Fibroblast of villous mesenchyme (primary cell): ENCODE results near the gene SULT4A1. TPM values are rescaled to one million over a fixed set of nuclear protein-coding genes. Genes with fewer than 3 reads are reported as not detected.
A peak's percentile ranks its signal among the peaks of the same experiment; 100 is the strongest.

Experiments used
- DNase-seq: peaks from one replicate; pipeline ENCODE4 v3.0.0-alpha.2; 2010; ENCODE audit warnings: low read depth
- H3K4me3 ChIP-seq: 2 replicates; pipeline ENCODE4 v1.5.1; 2011; ENCODE audit warnings: low read depth, mild to moderate bottlenecking, low read length
- total RNA-seq: library from RNA; depleted of rRNA; stranded (reverse); fragments of >200 nt; gene quantifications from 2 replicates; pipeline ENCODE4 v1.2.3, GENCODE V29; 2012
- TF ChIP-seq, protein P1 (sequence below): IDR thresholded peaks from 2 replicates; pipeline ENCODE4 v1.5.1; 2012; ENCODE audit warnings: low read depth, mild to moderate bottlenecking, low read length; ENCODE audit not compliant: insufficient read depth

SULT4A1 gene
- total RNA-seq, 1 donor: not detected

- TF ChIP-seq, protein P1, sequence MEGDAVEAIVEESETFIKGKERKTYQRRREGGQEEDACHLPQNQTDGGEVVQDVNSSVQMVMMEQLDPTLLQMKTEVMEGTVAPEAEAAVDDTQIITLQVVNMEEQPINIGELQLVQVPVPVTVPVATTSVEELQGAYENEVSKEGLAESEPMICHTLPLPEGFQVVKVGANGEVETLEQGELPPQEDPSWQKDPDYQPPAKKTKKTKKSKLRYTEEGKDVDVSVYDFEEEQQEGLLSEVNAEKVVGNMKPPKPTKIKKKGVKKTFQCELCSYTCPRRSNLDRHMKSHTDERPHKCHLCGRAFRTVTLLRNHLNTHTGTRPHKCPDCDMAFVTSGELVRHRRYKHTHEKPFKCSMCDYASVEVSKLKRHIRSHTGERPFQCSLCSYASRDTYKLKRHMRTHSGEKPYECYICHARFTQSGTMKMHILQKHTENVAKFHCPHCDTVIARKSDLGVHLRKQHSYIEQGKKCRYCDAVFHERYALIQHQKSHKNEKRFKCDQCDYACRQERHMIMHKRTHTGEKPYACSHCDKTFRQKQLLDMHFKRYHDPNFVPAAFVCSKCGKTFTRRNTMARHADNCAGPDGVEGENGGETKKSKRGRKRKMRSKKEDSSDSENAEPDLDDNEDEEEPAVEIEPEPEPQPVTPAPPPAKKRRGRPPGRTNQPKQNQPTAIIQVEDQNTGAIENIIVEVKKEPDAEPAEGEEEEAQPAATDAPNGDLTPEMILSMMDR: no peak
These were observed 50.0 kb downstream of the SULT4A1 start, which contains the start of gene EFCAB6 for GRCh38 chr22:43812149-43812842. Gene EFCAB6, minus strand, starts transcription at chr22:43812305. Its CDS starts 29,987 bp downstream, at chr22:43782318.

GRCh38 chr22:43811777-43812148 is 50.5 kb downstream of the SULT4A1 start:
- H3K4me3 ChIP-seq: peak overlapping the region; percentile 73
- TF ChIP-seq, protein P1: no peak
- DNase-seq: peak; percentile 80

More at GRCh38 chr22:43812149-43812842, 50.0 kb downstream of the SULT4A1 start, which contains the start of gene EFCAB6:
- peak within 1 kb of the TSS; percentile 73 for H3K4me3 ChIP-seq
- DNase-seq: peak; percentile 94

GRCh38 chr22:43802897-43803495 is 59.3 kb downstream of the SULT4A1 start:
- H3K4me3 ChIP-seq: no peak overlapping the region
- no peak for DNase-seq
- TF ChIP-seq, protein P1: no peak

DNA sequence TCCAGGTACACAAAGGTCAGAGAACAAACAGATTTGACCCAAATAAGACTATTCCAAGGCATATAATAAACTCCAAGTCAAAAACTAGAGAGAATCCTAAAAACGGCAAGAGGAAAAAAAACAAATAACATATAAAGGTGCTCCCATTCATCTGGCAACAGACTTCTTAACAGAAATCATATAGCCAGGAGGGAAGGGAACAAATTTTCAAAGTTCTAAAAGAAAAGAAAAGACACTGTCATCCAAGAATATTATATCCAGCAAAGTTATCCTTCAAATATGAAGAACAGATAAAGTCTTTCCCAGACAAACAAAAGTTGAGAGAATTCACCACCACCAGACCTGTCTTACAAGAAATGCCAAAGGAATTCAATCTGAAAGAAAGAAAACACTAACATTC is 61.3 kb downstream of the SULT4A1 start:
- H3K4me3 ChIP-seq: no peak overlapping the region
- TF ChIP-seq, protein P1: no peak
- no peak for DNase-seq

- TF ChIP-seq, protein P1: no peak
- no peak overlapping the region for H3K4me3 ChIP-seq
- DNase-seq: no peak
These were observed 63.8 kb downstream of the SULT4A1 start for GRCh38 chr22:43798492-43798891.

DNA sequence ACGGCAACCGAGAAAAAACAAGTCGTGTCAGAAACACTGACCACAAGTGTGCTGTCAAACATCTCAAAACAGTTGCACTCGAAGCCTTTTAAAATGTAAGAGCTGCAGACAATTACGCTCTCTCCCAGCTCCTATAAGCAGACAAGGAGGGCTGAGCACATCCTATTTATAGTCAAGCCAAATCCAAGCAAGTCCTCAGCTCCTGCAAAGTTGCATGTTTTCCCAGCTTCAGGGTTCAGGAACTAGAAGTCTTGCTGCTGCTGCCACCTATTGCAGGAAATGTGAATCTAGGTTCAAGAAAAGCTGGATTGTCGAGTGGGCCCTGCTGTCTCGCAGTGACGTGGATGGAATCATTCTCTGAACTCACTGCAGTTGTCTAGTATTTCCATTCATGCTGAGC is 65.7 kb downstream of the SULT4A1 start:
- no peak overlapping the region for H3K4me3 ChIP-seq
- DNase-seq: peak; percentile 58
- TF ChIP-seq, protein P1: peak; percentile 56
